LNCaP clone FGC (cell line): ENCODE measurements around the gene MDGA2.
"Not testable (repeated sequence)": the region's sequence is repeated elsewhere in the genome, so short reads cannot be mapped to it uniquely, and the experiment has no call there.

Experiments
- DNase-seq: peaks from one replicate; pipeline ENCODE4 v3.0.0-alpha.2; 2011; ENCODE audit warnings: low read depth
- H3K4me3 ChIP-seq: 2 replicates; pipeline ENCODE4 v1.5.1; 2011; ENCODE audit warnings: mild to moderate bottlenecking, low read depth, low read length, control low read depth
- TF ChIP-seq, protein P1 (sequence below): IDR thresholded peaks from 2 replicates; pipeline ENCODE4 v1.5.1; 2012; ENCODE audit warnings: mild to moderate bottlenecking; ENCODE audit not compliant: control insufficient read depth, insufficient read depth; ENCODE audit errors: extremely low read depth

The MDGA2 gene

DNA sequence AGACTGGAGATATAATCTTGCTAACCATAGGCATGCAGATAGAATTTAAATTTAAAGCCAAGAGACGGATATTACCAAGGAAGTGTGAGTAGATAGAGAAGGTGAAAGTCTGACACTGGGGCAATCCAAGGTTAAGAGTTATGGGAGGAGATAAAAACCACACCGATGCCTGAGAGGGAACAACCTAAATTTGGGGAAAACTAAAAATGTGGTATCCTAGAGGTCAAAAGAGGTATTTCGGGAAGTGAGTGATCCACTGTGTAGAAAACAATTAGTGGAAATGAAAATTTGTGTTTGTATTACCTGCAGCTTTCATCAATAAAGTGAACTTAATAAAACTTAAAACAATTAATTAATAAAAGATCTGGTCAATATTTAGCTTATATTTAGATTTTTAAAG, 754.9 kb downstream of the MDGA2 start:
- no peak overlapping the region for H3K4me3 ChIP-seq
- TF ChIP-seq, protein P1, sequence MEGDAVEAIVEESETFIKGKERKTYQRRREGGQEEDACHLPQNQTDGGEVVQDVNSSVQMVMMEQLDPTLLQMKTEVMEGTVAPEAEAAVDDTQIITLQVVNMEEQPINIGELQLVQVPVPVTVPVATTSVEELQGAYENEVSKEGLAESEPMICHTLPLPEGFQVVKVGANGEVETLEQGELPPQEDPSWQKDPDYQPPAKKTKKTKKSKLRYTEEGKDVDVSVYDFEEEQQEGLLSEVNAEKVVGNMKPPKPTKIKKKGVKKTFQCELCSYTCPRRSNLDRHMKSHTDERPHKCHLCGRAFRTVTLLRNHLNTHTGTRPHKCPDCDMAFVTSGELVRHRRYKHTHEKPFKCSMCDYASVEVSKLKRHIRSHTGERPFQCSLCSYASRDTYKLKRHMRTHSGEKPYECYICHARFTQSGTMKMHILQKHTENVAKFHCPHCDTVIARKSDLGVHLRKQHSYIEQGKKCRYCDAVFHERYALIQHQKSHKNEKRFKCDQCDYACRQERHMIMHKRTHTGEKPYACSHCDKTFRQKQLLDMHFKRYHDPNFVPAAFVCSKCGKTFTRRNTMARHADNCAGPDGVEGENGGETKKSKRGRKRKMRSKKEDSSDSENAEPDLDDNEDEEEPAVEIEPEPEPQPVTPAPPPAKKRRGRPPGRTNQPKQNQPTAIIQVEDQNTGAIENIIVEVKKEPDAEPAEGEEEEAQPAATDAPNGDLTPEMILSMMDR = no peak
- DNase-seq = no peak

DNA sequence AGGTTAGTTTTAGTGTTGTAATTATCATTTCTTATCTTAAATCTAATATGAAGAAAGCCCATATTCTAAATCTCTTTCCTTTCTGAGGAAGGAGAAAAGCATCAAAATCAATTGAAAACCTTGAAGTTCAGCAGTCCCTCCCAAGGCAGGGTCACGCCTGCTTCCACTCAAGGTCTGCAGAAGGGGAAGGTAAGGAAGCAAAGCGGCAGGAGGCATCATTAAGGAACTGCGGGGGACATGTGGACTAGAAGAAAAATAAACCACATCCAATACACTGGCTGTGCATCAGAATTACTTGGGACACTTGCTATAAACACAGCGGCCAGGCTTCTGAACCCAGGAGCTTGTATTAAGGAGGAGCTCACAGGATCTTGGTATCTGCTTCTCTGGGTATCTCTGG, 759.9 kb downstream of the MDGA2 start:
- H3K4me3 ChIP-seq, DNase-seq: not testable (repeated sequence)

DNA sequence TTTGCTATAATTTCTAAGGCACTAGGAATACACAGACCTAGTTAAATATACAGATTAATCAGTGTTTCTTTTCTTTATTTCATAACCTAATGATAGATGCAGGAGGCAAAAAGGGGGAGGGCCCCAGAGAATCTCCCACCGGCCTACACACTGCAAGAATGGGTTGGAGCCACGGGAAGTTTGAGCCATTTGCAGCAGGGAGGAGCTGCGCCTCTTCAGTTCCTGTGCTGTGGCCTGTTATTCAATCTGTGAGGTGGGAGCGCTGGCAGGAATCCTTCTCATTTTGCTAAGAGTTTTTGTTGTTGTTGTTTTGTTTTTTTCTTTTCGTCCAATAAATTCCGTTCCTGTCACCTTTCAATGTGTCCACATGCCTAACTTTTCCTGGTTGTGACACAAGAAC, 772.6 kb downstream of the MDGA2 start:
- TF ChIP-seq, protein P1 = no peak
- DNase-seq = no peak
- H3K4me3 ChIP-seq = no peak overlapping the region

DNA sequence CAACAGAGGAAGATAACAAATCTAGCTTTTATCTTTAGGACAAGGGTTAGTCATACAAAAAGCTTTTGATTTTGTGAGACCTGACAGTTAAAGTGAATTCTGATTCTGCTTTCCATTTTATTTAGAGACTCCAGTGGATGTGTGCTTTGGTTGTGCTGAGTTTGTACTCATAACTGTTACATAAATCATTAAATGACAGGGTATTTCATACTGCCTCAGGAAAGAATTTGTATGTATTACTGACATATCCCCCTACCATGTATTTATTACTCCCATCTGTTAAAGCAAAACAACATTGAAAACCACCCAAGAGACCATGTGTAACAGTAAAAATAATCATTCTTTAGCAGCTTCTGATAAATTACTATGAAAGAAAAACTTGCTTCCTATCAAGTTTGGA, 780.9 kb downstream of the MDGA2 start:
- DNase-seq = no peak
- H3K4me3 ChIP-seq = no peak overlapping the region
- TF ChIP-seq, protein P1 = no peak

DNA sequence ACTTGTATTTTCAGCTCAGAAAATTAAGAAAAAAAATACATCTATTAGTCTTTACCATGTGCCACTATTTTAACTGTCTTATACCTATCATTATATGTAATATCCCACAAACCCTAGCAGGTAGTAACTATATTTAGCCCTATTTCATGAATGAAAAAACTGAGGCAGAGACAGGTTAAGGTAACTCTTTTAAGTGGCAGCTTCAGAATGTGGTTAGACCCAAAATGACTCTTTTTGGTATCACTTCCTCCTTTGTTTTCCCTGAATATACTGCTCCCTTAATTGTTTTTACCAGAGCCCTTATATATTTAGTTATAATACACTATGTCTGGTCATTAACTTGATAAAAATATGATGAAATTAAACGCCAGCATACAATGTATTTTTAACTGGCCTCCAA, 788.3 kb downstream of the MDGA2 start:
- TF ChIP-seq, protein P1 = no peak
- H3K4me3 ChIP-seq = no peak overlapping the region
- no peak for DNase-seq

DNA sequence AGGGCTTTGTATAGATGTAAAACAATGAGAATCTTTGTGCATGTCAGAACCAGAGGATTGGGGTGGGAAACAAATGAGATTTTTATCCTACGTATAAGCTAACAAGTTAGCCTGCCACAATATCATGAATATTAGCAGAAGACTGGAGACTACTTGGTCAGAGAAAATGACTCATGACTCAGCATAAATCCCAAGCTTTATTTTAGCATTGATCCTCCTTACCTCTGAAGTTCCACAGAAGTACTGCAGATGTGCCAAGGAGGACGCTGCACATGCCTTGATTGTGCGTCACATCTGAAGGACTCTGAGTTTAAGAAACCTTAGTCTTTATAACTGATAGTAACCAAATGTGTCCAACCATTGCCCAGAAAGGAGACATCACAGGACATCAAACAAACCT, 789.8 kb downstream of the MDGA2 start:
- TF ChIP-seq, protein P1 = no peak
- no peak overlapping the region for H3K4me3 ChIP-seq
- DNase-seq = no peak

DNA sequence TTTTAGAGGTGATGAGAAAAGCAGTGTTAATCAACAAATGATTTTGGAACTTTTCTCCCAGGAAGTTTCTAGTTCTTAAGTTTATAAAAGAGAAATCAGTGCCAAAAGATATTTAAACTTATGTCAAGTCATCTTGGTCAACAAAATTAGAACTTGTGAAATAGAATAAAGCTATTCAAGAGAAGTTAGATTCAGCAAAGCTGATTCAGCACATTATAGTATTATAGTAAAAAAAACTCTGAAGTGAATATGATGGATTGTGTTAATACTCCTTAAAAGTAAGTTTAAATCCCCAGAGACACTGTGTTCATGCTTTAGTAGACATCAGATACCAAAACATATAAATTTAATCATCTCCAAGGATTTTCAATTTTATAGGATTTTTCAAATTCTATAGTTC, 813.7 kb downstream of the MDGA2 start:
- DNase-seq = no peak
- H3K4me3 ChIP-seq = no peak overlapping the region
- TF ChIP-seq, protein P1 = no peak
